OCI-LY7 (cell line): Measurements from ENCODE around the gene STEAP3. TPM values are rescaled to one million over a fixed set of nuclear protein-coding genes. Genes with fewer than 3 reads are reported as not detected.

Experiments used
- BruUV-seq: library from RNA; stranded (reverse); fragments of 400-500 nt; replicated peaks from 2 replicates; lab custom pipeline; 2021; lab: Mats Ljungman, UMichigan
- CTCF ChIA-PET: fragments of 300-600 bp; sonication (Branson Sonifier 250); formaldehyde crosslinking; loops from one replicate; lab custom pipeline; 2022; ENCODE audit warnings: antibody characterized with exemption; ENCODE audit not compliant: unreplicated experiment; lab: Charles Lee
- POLR2A ChIA-PET: fragments of 300-600 bp; sonication (Branson Sonifier 250); formaldehyde crosslinking; loops from one replicate; lab custom pipeline; 2022; ENCODE audit warnings: antibody characterized with exemption; lab: Charles Lee
- DNase-seq: peaks from one replicate; pipeline ENCODE4 v3.0.0-alpha.2; 2015; ENCODE audit warnings: low spot score
- H2AFZ ChIP-seq: fragments of 200-600 bp; sonication (generic), shearing (Covaris generic); 2 replicates; pipeline ENCODE4 v1.6.1; 2014; ENCODE audit warnings: mild to moderate bottlenecking, antibody characterized with exemption, low read length, moderate library complexity
- H3K27ac ChIP-seq: fragments of 200-600 bp; sonication (generic); 2 replicates; pipeline ENCODE4 v1.5.1; 2014; ENCODE audit warnings: mixed run types, low read depth, mild to moderate bottlenecking, moderate library complexity, low read length, inconsistent platforms; ENCODE audit not compliant: poor library complexity, severe bottlenecking
- H3K36me3 ChIP-seq: fragments of 200-600 bp; sonication (generic); 2 replicates; pipeline ENCODE4 v1.6.1; 2014; ENCODE audit warnings: mild to moderate bottlenecking, antibody characterized with exemption, low read length, moderate library complexity, mixed read lengths; ENCODE audit not compliant: insufficient read depth
- H3K4me1 ChIP-seq: fragments of 200-600 bp; sonication (generic); 2 replicates; pipeline ENCODE4 v1.5.1; 2014; ENCODE audit warnings: mild to moderate bottlenecking, low read length; ENCODE audit not compliant: insufficient read depth, poor library complexity, severe bottlenecking
- H3K4me2 ChIP-seq: fragments of 200-600 bp; sonication (generic); 2 replicates; pipeline ENCODE4 v1.6.1; 2014; ENCODE audit warnings: mild to moderate bottlenecking, low read length
- H3K4me3 ChIP-seq: fragments of 200-600 bp; sonication (generic); 2 replicates; pipeline ENCODE4 v1.5.1; 2014; ENCODE audit warnings: mild to moderate bottlenecking, low read depth, low read length; ENCODE audit not compliant: poor library complexity, severe bottlenecking
- H3K79me2 ChIP-seq: fragments of 200-600 bp; sonication (generic); 2 replicates; pipeline ENCODE4 v1.6.1; 2016; ENCODE audit warnings: low read depth, mild to moderate bottlenecking, low read length, moderate library complexity, mixed read lengths; ENCODE audit not compliant: insufficient read depth
- H3K9me2 ChIP-seq: fragments of 200-600 bp; sonication (generic); 2 replicates; pipeline ENCODE4 v1.6.1; 2016; ENCODE audit warnings: mild to moderate bottlenecking, low read length, mixed read lengths; ENCODE audit not compliant: insufficient read depth
- H3K9me3 ChIP-seq: fragments of 200-600 bp; sonication (generic); 2 replicates; pipeline ENCODE4 v1.6.1; 2014; ENCODE audit warnings: mild to moderate bottlenecking, mixed run types, low read length, mixed read lengths
- H4K20me1 ChIP-seq: fragments of 200-600 bp; sonication (generic); 2 replicates; pipeline ENCODE4 v1.6.1; 2014; ENCODE audit warnings: mild to moderate bottlenecking, antibody characterized with exemption, low read length, moderate library complexity, mixed read lengths; ENCODE audit not compliant: insufficient read depth
- CTCF ChIP-seq: fragments of 200-600 bp; sonication (generic); conservative IDR thresholded peaks from 2 replicates; pipeline ENCODE4 v1.5.1; 2014; ENCODE audit warnings: mild to moderate bottlenecking, antibody characterized with exemption, low read length, moderate library complexity, mixed read lengths
- EZH2phosphoT487 ChIP-seq: fragments of 200-600 bp; sonication (generic); IDR thresholded peaks from 2 replicates; pipeline ENCODE4 v1.6.1; 2018; ENCODE audit warnings: low read depth, borderline replicate concordance, mild to moderate bottlenecking, mixed run types, antibody characterized with exemption, low read length, moderate library complexity, mixed read lengths
- intact Hi-C: fragments of 100-400 bp; cut with micrococcal nuclease; formaldehyde crosslinking; loops from one replicate; pipeline ENCODE4 v1.10.0; 2022; ENCODE audit not compliant: unreplicated experiment
- total RNA-seq, 2 experiments: library from RNA; depleted of rRNA in 1 of 2; stranded (reverse); fragments of >200 nt in 1 of 2; shearing (Covaris generic) in 1 of 2; gene quantifications; 2 replicates each; pipeline ENCODE4 v1.2.3, GENCODE V29; 2014 to 2022

STEAP3 gene
- total RNA-seq, 2 experiments from 2014 or later, result not detected

DNA sequence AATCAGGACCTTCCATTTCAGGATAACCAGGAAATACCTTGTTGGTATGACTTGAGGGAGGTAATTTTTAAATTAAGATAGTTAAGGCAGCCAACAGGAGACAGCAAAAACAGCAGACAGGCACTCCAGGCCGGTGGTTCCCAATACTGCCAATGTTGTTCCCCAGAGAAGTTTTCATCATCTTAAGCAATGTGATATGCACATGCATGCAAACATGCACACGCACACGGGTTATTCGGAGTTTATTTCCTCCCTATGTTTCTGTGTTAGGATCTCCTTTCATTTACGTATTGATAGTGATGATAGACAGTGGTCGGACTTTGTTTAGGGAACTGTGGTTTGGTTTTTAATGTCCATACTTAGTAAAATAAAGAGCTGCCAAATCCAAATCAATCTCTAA, 55.3 kb downstream of the STEAP3 start:
- H3K9me3 ChIP-seq, result no peaks in the 10 kb centered on the region
- no peaks in the 10 kb centered on the region for H3K4me1 ChIP-seq
- ChIA-PET POLR2A (interaction anchor here (0.7 to 1.1 kb wide), 3 partner anchors 10 to 211 kb away, joined by 3 read pairs; no protein-coding TSS in a partner anchor), CTCF (no interaction called here)
- TF ChIP-seq EZH2phosphoT487, result no peak
- no peak for TF ChIP-seq CTCF
- no peak overlapping the region for H3K4me2 ChIP-seq
- no peaks in the 10 kb centered on the region for H3K79me2 ChIP-seq
- intact Hi-C loops, result no loop called here
- no peaks in the 10 kb centered on the region for H3K36me3 ChIP-seq
- no peaks in the 10 kb centered on the region for H3K9me2 ChIP-seq
- H3K27ac ChIP-seq, result no peak overlapping the region
- no peak overlapping the region for H2AFZ ChIP-seq
- no TSS peak for BruUV-seq
- no peaks in the 10 kb centered on the region for H4K20me1 ChIP-seq
- H3K4me3 ChIP-seq, result no peak overlapping the region
- no peak for DNase-seq

DNA sequence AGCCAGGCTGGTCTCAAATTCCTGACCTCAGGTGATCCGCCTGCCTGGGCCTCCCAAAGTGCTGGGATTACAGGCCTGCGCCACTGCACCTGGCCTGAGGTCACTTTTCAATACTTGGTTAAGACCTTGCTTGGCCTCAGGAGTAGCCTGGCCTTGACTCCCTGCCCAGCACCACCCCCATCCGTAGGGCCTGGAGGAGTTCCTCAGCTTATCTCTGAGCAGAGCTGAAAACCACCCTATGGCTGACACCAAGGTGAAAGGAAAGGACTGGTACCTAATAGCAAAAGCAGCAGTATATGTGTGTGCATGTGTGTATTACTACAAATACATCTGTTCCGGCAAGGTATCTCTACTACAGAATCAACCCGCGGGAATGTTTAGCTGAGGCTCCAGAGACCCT, 56.0 kb downstream of the STEAP3 start:
- ChIA-PET POLR2A (interaction anchor here (0.6 to 1.1 kb wide), 3 partner anchors 11 to 210 kb away, joined by 3 to 5 read pairs (median 3); no protein-coding TSS in a partner anchor), CTCF (interaction anchor here (0.6 kb wide), 1 partner anchor 254 kb away, joined by 3 read pairs; no protein-coding TSS in a partner anchor)
- Histone ChIP-seq H2AFZ (no peak overlapping the region), H3K79me2 (no peaks in the 10 kb centered on the region), H3K36me3 (no peaks in the 10 kb centered on the region), H3K4me1 (no peaks in the 10 kb centered on the region), H3K27ac (no peak overlapping the region), H4K20me1 (no peaks in the 10 kb centered on the region), H3K4me2 (no peak overlapping the region), H3K4me3 (no peak overlapping the region), H3K9me2 (no peaks in the 10 kb centered on the region), H3K9me3 (no peaks in the 10 kb centered on the region)
- intact Hi-C loops, result no loop called here
- BruUV-seq, result no TSS peak
- TF ChIP-seq EZH2phosphoT487 (no peak), CTCF (no peak)
- DNase-seq, result no peak

GRCh38 chr2:119280680-119281079, 57.0 kb downstream of the STEAP3 start:
- Histone ChIP-seq H4K20me1 (no peaks in the 10 kb centered on the region), H3K9me3 (no peaks in the 10 kb centered on the region), H3K27ac (no peak overlapping the region), H3K36me3 (no peaks in the 10 kb centered on the region), H3K4me1 (no peaks in the 10 kb centered on the region), H2AFZ (no peak overlapping the region), H3K9me2 (no peaks in the 10 kb centered on the region), H3K4me2 (no peak overlapping the region), H3K4me3 (no peak overlapping the region), H3K79me2 (no peaks in the 10 kb centered on the region)
- BruUV-seq, result no TSS peak
- CTCF ChIA-PET, result no interaction called here
- no peak for DNase-seq
- intact Hi-C loops, result no loop called here
- POLR2A ChIA-PET, result interaction anchor here (0.7 to 1.6 kb wide), 4 partner anchors 9 to 1101 kb away, joined by 3 to 4 read pairs (median 3); no protein-coding TSS in a partner anchor
- TF ChIP-seq CTCF (no peak), EZH2phosphoT487 (no peak)
